Brain microvascular endothelial cell (primary cell): ENCODE data around the gene SCYGR3.

Experiments
- DNase-seq: peaks from one replicate; pipeline ENCODE4 v3.0.0-alpha.2; 2020
- H3K27ac ChIP-seq: fragments of 250-450 bp; sonication (Bioruptor Pico); 2 replicates; pipeline ENCODE4 v1.5.1; 2020; ENCODE audit warnings: mild to moderate bottlenecking, moderate library complexity
- H3K27me3 ChIP-seq: fragments of 250-450 bp; sonication (Bioruptor Pico); replicated peaks from 2 replicates; pipeline ENCODE4 v1.5.1; 2020; ENCODE audit warnings: mild to moderate bottlenecking
- H3K36me3 ChIP-seq: fragments of 250-450 bp; sonication (Bioruptor Pico); replicated peaks from 2 replicates; pipeline ENCODE4 v1.5.1; 2020; ENCODE audit warnings: mild to moderate bottlenecking
- H3K4me3 ChIP-seq: 2 replicates; pipeline ENCODE4 v1.5.1; 2011; ENCODE audit warnings: low read depth, mild to moderate bottlenecking, control low read depth, low read length, moderate library complexity
- CTCF ChIP-seq: IDR thresholded peaks from 2 replicates; pipeline ENCODE4 v1.5.1; 2011; ENCODE audit warnings: low read depth, mild to moderate bottlenecking, moderate library complexity, low read length, control low read depth, inconsistent platforms; ENCODE audit errors: missing control alignments
- in situ Hi-C: cut with HindIII; loops from 2 replicates; pipeline ENCODE4 v1.10.0; 2017; ENCODE audit warnings: low sequenced_read_pairs, low pct_ligation_motif_present

Gene SCYGR3

GRCh38 chr2:227613272-227613660 lies 1.4 kb downstream of the SCYGR3 start:
- in situ Hi-C loops = no loop called here
- no peak for TF ChIP-seq CTCF
- no peak for DNase-seq
- Histone ChIP-seq H3K36me3 (no peaks in the 10 kb centered on the region), H3K4me3 (no peak overlapping the region), H3K27ac (no peak overlapping the region), H3K27me3 (no peaks in the 10 kb centered on the region)

GRCh38 chr2:227612546-227613271 lies 1.9 kb downstream of the SCYGR3 start:
- no peaks in the 10 kb centered on the region for H3K27me3 ChIP-seq
- in situ Hi-C loops = no loop called here
- TF ChIP-seq CTCF = no peak

GRCh38 chr2:227610123-227610522 lies 4.5 kb downstream of the SCYGR3 start:
- in situ Hi-C loops = no loop called here
- no peak for TF ChIP-seq CTCF
- no peaks in the 10 kb centered on the region for H3K27me3 ChIP-seq
- no peaks in the 10 kb centered on the region for H3K36me3 ChIP-seq
- H3K4me3 ChIP-seq = no peak overlapping the region
- no peak overlapping the region for H3K27ac ChIP-seq
- DNase-seq = no peak

More at GRCh38 chr2:227612546-227613271, 1.9 kb downstream of the SCYGR3 start:
- Histone ChIP-seq H3K36me3 (no peaks in the 10 kb centered on the region), H3K27ac (no peak overlapping the region), H3K4me3 (no peak overlapping the region)
- DNase-seq = no peak

DNA sequence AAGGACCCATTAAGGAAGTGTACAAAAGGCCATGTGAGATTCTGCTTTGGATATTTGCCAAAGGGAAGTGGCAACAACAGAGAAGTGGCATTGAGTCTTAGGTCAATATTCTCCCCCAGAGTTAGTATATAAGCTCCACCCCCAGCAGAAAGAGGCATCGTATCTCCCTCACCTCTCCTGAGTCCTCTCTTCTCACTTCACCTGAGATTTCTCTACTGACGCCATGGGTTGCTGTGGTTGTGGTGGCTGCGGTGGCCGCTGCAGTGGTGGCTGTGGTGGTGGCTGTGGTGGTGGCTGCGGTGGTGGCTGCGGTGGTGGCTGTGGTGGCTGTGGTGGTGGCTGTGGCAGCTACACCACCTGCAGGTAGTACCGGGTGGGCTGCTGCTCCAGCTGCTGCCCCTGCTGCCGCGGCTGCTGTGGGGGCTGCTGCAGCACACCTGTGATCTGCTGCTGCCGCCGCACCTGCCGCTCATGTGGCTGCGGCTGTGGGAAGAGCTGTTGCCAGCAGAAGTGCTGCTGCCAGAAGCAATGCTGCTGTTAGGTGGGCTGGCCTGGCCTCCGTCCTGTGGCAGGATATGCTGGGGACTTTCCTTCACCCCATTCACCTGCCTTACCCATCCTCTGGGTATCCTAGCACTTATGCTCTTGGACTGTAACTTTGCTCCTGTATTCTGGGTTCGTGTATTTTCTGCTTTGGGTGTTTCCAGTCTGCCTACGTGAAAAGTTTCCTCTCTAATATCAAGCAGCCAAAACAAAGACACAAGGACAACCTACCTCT lies 5.9 kb downstream of the SCYGR3 start:
- in situ Hi-C loops = no loop called here
- Histone ChIP-seq H3K27ac (no peak overlapping the region), H3K36me3 (no peaks in the 10 kb centered on the region), H3K4me3 (no peak overlapping the region), H3K27me3 (no peaks in the 10 kb centered on the region)
- DNase-seq = no peak
- TF ChIP-seq CTCF = no peak

- H3K27me3 ChIP-seq = no peaks in the 10 kb centered on the region
- no peaks in the 10 kb centered on the region for H3K36me3 ChIP-seq
- H3K4me3 ChIP-seq = no peak overlapping the region
- in situ Hi-C loops = no loop called here
- H3K27ac ChIP-seq = no peak overlapping the region
- TF ChIP-seq CTCF = no peak
- DNase-seq = peak; percentile 10
Measured at GRCh38 chr2:227607941-227608340, 6.7 kb downstream of the SCYGR3 start.
